NCI-H460 (cell line): ENCODE measurements around the gene NXF1. TPM values are rescaled to one million over a fixed set of nuclear protein-coding genes. Genes with fewer than 3 reads are reported as not detected.

Experiments
- DNase-seq: peaks from one replicate; pipeline ENCODE4 v3.0.0-alpha.2; 2016; ENCODE audit warnings: low read depth; ENCODE audit errors: extremely low read depth
- small RNA-seq, 2 experiments: library from RNA; depleted of rRNA; stranded (forward); fragments of <200 nt; gene quantifications; one replicate each; pipeline ENCODE3, GENCODE V24; 2014
- total RNA-seq: library from RNA; depleted of rRNA; stranded (reverse); fragments of >200 nt; shearing (Covaris generic); gene quantifications from 2 replicates; pipeline ENCODE4 v1.2.3, GENCODE V29; 2014; rRNA removed

NXF1 gene
- total RNA-seq, 1 experiment from 2014 or later: 28.7 TPM

GRCh38 chr11:62747475-62748160 is 57.6 kb downstream of the NXF1 start:
- DNase-seq: no peak

Small RNA genes within 50 kb of the gene (small RNA-seq; reads per million reads assigned to genes)
- 0 to 0.12 reads per million in 2 experiments for gene MIR6514
- 0 reads per million in 2 experiments for gene RF00099
- gene RNU6-118P: 0 reads per million in 2 experiments
- gene SNORD22: 0 reads per million in 2 experiments
- 0 reads per million in 2 experiments for gene SNORD26
- gene SNORD27: 0 reads per million in 2 experiments
- 0 reads per million in 2 experiments for gene SNORD28
- 217 to 3,178 reads per million in 2 experiments for gene SNORD30

Other genes starting within 250 kb of the NXF1 start
- gene EEF1G, start 231.5 kb downstream of the NXF1 start, total RNA-seq: 2,030 and 2,160 TPM in 2 replicates
- gene TUT1, start 213.9 kb downstream of the NXF1 start, total RNA-seq: 6.3 and 6.4 TPM in 2 replicates
- 67.7 and 79.0 TPM in 2 replicates for gene MTA2, start 203.6 kb downstream of the NXF1 start, total RNA-seq
- 14.6 and 18.4 TPM in 2 replicates for gene EML3, start 192.7 kb downstream of the NXF1 start, total RNA-seq
- 1.2 and 3.0 TPM in 2 replicates for gene ROM1, start 192.2 kb downstream of the NXF1 start, total RNA-seq
- 22.6 TPM in 2 replicates for gene B3GAT3, start 183.5 kb downstream of the NXF1 start, total RNA-seq
- gene GANAB, start 158.8 kb downstream of the NXF1 start, total RNA-seq: 172 and 229 TPM in 2 replicates
- 11.1 and 11.4 TPM in 2 replicates for gene INTS5, start 152.1 kb downstream of the NXF1 start, total RNA-seq
- gene C11orf98, start 140.2 kb downstream of the NXF1 start, total RNA-seq: 61.6 and 69.1 TPM in 2 replicates
- 8.8 and 11.5 TPM in 2 replicates for gene CSKMT, start 140.1 kb downstream of the NXF1 start, total RNA-seq
- 13.9 and 20.2 TPM in 2 replicates for gene UQCC3, start 133.8 kb downstream of the NXF1 start, total RNA-seq
- 5.4 and 5.5 TPM in 2 replicates for gene LBHD1, start 133.2 kb downstream of the NXF1 start, total RNA-seq
- gene UBXN1, start 126.4 kb downstream of the NXF1 start, total RNA-seq: 82.6 and 93.2 TPM in 2 replicates
- gene LRRN4CL, start 115.9 kb downstream of the NXF1 start, total RNA-seq: 0.02 TPM in 1 of 2 replicates, not detected in the other
- gene BSCL2, start 98.0 kb downstream of the NXF1 start, total RNA-seq: 57.4 and 59.2 TPM in 2 replicates
- 0.17 TPM in 1 of 2 replicates, not detected in the other for gene GNG3, start 97.8 kb downstream of the NXF1 start, total RNA-seq
- gene HNRNPUL2, start 78.0 kb downstream of the NXF1 start, total RNA-seq: 4.4 and 7.5 TPM in 2 replicates
- gene TTC9C, start 77.0 kb downstream of the NXF1 start, total RNA-seq: 25.8 and 28.8 TPM in 2 replicates
- 4.1 and 5.5 TPM in 2 replicates for gene ZBTB3, start 51.3 kb downstream of the NXF1 start, total RNA-seq
- gene POLR2G, start 43.9 kb downstream of the NXF1 start, total RNA-seq: 79.6 and 88.3 TPM in 2 replicates
- gene TAF6L, start 34.0 kb downstream of the NXF1 start, total RNA-seq: 10.5 and 11.9 TPM in 2 replicates
- gene TMEM179B, start 18.0 kb downstream of the NXF1 start, total RNA-seq: 38.4 and 44.3 TPM in 2 replicates
- 21.4 and 25.9 TPM in 2 replicates for gene TMEM223, start 13.4 kb downstream of the NXF1 start, total RNA-seq
- 14.7 and 15.9 TPM in 2 replicates for gene STX5, start 26.6 kb upstream of the NXF1 start, total RNA-seq
- gene TEX54, start 27.4 kb upstream of the NXF1 start, total RNA-seq: not detected in 2 replicates
- 64.7 and 71.2 TPM in 2 replicates for gene WDR74, start 34.1 kb upstream of the NXF1 start, total RNA-seq
- gene SLC3A2, start 75.5 kb upstream of the NXF1 start, total RNA-seq: 449 and 464 TPM in 2 replicates
- not detected in 2 replicates for gene CHRM1, start 115.9 kb upstream of the NXF1 start, total RNA-seq
- not detected in 2 replicates for gene SLC22A6, start 179.5 kb upstream of the NXF1 start, total RNA-seq
- not detected in 2 replicates for gene SLC22A8, start 210.4 kb upstream of the NXF1 start, total RNA-seq